A204.1 (cell line): Measurements from ENCODE around the gene RPL19.

ENCODE experiments used
- FAIRE-seq: peaks from 2 replicates; lab custom pipeline; 2012; peaks lifted over from hg19 to GRCh38; lab: Jason Lieb, UNC

The RPL19 gene

DNA sequence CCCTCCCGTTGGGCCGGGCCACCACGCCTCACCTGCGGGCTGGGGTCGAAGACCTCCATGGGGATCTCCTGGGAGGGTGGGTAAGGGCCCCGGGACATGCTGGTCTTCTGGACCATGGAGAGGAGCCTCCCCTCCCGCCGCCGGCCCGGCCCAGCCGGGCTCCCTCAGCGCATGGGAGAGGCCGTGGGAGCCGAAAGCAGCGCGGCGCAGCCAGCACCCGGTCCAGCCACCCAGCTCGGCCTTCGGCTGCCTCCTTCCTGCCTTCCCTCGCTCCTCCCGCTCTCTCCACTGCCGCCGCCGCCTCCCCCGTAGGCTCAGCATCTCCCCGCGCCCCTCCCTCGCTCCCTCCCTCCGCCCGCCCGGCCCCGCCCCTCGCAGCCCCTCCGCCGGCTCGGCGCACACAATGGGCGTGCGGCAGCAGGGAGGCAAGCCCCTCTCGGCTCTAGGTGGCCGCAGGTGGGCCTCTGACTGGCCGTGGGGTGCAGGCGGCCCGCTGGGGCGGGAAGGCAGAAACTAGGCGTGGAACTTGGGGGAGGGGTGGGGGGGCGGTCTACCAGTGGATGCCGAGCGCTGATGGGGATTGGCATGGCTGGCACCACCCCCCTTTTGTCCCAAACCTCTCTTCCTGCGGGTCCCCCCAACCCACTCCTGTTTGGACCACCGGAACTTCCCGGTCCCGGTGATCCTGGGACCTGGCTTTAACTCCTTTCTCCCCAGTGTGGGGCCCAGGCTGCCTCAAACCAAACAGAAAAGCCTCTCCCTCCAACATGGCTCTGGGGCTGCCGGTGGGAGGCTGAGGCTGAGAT lies 2.5 kb upstream of the RPL19 start, which contains the start of gene CACNB1:
Gene CACNB1, minus strand, starts transcription at position 290 of the 806 bp plus-strand sequence. Its CDS starts 174 bp downstream, at position 116.
- FAIRE-seq = no peak

DNA sequence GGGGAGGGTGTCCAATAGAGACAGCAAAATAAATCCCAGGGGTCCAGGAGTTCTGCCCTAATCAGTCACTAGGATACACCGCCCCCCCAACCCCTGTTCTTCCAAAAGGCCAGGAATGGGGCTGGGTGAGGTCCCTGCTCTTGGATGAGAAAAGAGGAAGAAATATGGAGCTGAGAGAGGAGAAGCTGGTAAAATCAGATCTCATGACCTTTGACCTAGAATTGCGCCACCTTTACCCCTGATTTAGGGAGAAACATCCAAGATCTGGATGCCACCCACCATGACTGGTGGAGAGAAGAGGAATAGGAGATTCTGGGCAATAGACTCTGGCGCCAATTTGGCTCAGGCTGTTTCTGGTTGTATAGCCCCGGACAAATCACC lies 1.9 kb upstream of the RPL19 start:
- FAIRE-seq = no peak

DNA sequence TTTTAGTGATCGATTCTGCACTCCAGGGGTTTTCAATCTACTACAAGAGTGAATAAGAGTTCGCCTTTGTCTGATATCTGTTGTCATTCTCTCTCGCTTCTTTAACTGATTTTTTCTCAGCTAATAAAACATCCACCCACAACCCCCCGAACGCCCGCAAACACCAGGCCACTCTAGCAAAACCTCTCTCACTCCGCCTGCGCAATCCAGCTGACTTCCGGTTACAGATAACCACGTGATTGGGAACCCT lies 338 bp upstream of the RPL19 start:
- FAIRE-seq = no peak

DNA sequence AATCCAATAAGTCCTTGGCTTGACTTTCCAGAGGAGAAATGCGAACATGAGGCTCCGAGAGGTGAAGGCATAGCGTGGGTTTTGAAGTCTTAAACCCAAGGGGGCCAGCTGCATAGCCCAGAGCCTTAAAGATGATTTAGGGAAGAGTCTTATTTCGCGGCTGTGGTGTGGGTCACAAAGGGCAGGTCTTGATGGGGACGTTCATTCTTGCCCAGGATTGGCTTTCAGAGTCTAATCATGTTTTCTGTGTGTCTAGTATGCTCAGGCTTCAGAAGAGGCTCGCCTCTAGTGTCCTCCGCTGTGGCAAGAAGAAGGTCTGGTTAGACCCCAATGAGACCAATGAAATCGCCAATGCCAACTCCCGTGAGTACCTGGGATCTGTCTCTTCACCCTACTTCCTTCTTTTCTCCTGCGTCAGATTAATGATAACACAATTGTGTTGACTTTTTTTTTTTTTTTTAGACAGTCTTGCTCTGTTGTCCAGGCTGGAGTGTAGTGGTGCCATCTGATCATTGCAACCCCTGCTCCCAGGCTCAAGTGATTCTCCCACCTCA lies 951 bp downstream of the RPL19 start:
- no peak for FAIRE-seq

DNA sequence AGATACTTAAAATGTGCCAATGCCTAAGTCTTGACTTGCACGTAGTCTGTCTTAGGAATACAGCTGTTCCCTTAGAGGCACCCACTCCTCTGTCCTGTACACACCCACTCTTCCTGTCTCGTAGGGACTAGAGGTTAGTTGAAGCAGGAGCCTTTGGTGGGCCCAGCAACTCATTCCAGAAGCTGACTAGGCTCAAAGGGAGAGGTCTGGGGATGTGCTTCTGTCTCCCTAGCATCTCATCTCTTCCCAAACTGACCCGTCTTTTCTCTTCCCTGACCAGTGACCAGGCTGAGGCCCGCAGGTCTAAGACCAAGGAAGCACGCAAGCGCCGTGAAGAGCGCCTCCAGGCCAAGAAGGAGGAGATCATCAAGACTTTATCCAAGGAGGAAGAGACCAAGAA lies 4.2 kb downstream of the RPL19 start:
- no peak for FAIRE-seq

DNA sequence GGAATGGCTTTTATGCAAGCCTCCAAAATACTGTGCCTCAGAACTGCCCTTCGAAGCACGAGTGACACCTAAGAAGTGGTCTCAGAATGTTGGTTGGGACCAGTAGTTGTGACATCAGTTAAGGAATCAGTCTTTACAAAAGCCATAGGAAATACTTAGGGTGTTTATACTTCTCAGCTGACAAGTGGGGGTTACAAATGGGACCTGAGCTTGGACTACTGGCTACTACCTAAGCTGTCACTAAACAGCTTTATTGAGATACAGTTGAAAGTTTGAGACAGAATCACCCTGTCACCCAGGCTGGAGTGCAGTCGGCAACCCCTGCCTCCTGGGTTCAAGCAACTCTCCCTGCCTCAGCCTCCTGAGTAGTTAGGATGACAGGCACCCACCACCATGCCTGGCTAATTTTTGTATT lies 5.0 kb downstream of the RPL19 start:
- no peak for FAIRE-seq

DNA sequence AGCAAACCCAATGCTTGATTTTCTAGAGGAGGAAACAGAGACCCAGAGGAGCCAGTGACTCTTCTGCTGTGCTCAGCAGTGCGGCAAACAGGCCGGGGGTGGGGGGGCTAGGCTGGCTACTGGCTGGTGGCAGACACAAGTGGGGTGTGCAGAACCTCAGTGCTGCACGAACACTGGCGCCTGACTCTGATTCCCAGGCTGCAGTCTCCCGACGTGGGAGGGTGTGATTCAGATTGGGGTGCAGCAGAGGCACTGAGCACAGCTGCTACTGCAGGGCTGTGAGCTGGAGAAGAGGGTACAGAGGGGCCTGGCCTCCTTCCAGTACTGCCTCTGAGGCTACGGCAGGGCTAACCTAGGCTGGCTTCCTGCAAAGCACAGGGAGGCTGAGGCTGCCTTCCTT lies 8.1 kb downstream of the RPL19 start:
- no peak for FAIRE-seq

DNA sequence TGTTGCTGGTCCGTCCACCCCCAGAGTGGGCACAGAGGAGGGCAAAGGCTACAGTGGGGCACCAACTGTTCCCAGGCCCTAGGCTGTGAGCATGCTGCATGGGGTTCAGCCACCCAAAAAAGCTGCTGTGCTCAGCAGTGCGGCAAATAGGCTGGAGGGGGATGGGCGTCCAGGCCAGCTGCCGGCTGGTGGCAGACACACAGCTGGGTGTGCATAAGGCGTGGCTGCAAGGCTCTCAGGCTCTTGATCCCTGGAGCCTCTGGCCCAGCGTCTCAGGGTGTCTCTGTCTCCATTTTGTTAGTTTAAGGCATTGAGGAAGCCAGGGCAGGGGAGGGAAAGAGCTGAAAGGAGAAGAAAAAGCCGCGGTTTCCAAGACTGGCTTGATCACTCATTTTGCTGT lies 8.8 kb downstream of the RPL19 start:
- FAIRE-seq = no peak

DNA sequence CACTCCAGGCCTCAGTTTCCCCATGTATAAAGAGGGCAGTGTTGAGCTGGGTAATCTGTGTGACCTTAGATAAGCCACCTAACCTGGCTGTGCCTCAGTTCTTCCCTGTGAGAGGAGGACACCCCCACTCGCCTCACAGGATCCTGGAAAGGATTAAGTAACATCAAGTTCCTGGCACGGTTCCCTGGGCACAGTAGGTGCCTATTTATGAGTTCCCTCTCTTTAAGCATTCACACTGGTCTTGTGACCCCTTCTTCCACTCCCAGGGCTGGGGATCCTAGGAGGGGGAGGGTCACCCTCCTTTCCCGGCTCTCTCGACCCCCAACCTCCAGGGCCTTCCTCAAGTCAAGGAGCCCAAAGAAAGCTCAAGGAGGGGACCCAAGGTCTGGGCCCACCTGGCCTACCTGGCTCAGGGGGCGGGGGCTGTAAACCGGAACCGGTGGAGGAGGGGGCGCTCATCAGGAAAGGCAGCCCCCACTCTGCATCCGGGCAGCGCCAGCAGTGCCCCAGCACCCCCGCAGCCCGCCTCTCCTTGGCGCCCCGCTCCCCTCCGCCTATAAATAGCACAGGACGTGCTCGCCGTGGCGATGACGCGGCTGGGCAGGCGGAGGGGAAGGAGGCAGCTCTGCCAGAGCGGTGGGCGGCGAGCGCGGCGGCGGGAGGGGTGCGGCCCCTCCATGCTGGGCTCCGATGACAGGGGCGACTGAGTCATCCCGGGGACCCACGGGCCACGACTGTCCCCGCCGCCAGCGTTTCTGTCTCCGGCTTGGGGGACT lies 9.4 kb downstream of the RPL19 start:
- FAIRE-seq = no peak

DNA sequence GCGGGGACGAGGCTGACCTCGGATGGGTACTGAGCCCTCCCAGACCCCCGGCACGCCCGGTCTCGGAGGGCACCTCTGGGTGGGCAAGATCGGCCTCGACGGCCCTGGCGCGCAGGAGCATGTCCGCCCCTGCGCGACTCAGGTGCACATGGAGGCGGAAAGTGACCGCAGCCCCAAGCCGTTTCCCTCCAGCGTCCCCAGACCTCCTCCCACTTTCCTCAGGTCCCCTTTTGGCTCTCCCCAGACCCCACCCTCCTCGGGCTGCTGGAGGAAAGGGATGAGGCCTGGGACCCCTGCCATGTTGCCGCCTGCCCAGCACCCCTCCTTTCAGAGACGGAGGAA lies 10.0 kb downstream of the RPL19 start:
- FAIRE-seq = no peak

DNA sequence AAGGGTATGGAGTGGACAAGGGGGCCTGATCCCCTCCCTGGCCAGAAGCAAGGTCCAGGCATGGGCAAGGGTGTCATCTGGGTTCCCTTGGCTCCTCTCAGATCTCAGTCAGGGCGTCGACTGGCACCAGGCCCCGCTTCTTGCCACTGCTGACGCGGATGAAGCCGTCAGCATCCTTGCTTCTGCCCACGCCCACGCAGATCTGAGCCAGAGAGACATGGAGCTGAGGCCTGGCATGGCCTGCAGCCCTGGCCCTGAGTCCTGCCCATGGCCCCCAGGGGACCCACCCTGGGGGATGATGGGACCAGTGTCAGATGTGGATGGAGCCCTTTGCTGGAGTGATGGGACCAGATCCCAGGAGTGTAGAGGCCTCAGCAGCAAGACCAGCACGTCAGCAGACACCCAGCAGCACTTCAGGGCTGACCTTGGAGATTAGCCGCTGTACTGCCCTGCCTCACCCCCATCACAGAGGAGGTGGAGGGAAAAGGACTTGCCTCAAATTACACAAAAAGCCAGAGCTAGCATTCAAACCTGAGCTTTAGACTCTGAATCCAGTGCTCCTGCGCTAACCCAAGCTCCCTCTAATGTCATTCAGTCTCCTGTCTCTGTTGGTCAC lies 12.2 kb downstream of the RPL19 start:
- FAIRE-seq = no peak

DNA sequence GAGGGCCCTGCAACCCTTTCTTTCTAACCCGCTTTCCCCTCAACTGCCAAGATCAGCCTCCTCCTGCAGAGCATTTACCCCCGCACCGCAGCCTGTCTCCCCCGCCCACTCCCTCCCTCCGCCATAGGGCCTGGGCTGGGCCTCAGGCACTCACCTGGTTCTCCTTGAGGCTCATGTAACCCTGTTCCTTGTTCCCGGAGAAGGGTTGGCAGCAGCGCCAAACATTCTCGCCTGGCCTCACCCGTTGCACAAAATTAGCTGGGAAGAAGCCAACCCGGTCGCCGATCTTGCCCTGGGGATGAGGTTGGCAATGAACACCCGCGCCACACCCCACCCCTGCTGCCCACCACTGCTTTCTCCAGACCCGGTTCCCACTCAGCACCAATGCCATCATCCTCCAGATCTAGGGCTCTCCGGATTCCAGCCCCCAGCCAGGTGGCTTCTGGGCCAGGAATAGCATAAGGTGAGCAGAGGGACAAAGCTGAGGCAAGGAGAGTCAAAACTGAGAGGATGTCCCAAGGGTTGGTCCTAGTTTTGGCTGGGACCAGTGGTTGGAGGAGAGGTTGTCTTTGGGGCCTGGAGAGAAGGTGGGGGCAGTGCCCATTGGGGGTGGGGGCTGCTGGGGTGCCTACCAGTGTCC lies 12.9 kb downstream of the RPL19 start:
- FAIRE-seq = no peak

DNA sequence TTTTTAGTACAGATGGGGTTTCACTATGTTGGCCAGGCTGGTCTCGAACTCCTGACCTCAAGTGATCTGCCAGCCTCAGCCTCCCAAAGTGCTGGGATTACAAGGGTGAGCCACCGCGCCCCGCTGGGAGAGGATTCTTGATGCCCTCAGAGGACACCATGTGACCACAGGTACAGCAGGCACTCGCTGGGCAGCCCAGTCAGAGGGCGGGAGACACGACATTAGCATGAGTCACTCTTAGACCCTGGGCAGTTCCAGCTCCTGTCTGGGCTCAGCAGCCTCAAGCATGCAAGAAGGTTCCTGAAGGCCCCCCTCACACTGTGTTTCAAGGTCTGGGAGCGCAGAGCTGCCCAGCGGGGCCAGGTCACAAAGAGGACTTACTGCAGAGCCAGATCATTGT lies 13.8 kb downstream of the RPL19 start:
- no peak for FAIRE-seq

DNA sequence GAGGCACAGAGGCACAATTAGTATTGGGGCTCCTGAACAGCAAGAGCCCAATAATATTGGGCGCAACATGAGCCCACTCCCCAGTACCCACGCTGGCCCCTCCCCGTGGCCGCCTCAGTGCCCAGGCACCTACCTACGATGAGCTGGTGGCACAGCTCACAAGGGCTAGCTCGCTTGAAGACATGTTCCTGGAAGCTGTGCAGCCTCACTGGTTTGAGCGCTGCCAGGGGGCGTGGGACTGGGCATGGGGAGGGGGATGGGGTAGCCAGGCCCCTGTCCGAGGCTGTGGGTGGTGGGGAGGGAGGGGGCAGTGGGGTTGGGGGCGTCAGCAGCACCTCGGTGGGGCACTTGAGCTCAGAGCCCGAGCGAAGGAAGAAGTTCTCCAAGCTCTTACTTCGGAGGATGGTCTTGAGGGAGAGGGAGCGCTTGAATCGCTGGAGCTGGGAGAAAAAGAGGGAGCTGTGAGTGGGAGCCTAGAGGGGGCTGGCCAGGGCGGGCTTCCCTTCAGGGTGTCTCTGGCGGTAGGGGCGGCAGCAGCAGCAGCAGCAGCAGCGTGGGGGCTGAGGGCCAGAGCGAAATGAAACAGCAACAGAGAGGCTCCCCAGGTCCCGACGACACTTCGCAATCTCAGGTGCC lies 17.8 kb downstream of the RPL19 start:
- no peak for FAIRE-seq

DNA sequence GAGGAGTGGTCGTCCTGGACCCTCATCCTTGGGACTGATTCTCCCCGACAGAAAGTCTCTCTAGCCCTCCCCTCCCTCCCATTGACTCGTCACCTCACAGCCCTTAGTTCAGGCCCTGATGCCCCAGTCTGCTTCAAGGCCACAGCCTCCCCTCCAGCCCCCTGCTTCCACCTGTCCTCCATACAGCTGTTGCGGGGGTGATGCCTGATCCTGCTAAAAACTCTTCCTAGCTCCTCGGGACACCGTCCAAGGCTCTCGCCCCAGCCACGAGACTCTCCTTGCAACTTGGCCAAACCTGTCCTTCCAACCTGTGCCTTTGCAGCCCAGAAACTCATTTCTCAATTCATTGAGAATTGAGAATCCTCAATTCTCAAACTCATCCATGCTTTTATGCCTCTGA lies 18.8 kb downstream of the RPL19 start:
- FAIRE-seq = no peak

DNA sequence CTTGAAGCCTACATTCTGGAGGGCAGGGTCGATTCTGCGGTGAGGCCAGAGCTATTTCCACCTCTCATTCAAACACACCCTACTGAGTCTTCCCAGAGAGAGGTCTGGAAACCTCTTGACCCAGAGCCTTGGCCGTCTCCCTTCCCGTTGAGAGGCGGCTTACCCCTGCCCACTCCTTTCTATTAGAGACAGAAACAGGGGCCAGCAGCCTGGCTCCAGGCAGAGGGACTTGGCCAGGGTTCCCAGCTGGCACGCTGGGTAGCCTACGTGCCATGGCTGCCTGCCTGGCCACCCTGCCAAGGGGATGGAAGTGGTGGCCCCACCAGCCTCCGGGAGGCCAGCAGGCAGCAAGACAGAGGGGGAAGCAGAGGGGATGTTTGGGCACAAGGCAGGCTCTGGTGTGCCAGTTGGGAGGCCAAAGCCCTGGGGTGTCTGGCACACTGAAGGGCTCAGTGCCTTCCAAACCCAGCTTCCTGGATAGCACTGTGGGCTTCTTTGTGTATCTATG lies 19.6 kb downstream of the RPL19 start:
- FAIRE-seq = no peak

DNA sequence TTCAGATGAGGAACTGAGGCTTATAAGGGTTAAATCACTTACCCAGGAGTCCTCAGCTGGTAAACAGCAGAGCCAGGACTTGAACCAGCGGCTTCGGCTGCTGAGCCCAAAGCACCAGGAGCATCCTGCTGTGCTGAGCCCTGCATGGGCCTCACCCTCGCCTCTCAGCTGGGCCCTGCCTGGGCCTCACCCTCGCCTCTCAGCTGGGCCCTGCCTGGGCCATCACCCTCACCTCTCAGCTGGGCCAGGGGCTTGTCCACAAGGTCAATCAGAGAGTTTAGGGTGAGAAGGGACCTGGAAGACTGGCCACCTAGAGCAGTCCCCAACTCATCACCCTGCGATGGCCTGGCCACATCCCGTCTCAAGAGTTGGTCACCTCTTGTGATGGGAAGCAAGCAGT lies 21.5 kb downstream of the RPL19 start:
- FAIRE-seq = no peak

DNA sequence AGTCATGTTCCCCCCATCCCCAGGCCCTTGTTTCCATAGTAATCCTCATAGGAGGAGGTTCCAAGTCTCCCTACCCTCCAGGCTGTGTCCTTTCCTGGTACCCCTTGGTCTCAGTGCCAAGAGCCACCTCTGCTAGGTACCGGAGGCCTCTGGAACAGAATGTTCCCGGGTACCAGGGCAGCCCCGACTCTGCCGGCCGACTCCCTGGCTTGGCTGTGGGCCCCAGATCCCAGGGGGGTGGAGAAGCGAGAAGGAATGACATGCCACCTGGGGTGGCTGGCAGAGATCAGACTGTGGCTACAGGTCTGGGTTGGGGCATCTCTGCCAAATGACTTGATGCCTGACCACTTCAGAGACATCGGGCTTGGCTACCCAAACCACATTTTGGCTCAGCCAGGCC lies 22.1 kb downstream of the RPL19 start:
- no peak for FAIRE-seq

DNA sequence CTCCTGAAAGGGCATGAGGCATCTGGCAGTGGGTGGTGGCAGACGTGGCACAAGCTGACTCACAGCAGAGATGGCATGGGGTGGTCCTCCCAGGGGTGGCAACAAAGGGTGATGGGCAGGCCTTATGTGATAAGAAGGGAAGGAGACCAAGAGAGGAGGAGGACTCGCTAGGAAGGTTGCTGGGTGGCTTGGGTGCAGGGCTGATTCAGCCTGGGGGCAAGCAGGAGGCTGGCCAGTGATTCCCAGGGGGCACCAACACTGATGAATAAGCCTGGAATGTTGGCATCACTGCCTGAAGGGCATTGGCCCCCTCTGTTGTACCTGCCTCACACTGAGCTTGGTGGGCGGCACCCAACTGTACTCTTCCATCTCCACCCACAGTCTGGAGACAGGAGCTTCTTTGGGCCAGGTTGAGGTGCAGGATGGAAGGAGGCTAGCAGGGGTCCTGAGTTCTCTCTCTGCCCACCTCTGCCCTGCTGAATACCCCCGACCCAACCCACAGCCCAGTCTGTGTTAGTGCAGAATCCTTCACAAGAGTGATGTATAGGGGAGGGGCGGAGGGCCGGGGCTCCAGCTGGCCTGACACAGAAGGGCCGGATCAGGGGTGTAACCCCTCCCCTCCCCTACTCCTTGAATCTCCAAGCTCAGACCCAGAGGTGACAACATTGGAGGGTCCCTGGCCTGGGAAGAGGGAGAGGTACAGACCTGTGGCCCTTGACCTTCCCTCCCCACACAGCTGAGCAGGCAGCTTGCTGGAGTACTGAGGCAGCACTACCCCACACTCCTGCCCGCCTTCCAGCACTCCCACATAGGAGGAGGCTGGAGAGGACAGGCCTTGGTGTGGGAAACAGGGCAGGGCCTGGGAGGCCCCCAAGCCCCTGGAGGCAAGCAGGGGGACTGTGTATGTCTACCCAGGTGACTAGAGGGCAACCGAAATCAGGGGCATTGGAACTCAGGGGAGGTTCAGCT lies 23.1 kb downstream of the RPL19 start:
- FAIRE-seq = no peak

DNA sequence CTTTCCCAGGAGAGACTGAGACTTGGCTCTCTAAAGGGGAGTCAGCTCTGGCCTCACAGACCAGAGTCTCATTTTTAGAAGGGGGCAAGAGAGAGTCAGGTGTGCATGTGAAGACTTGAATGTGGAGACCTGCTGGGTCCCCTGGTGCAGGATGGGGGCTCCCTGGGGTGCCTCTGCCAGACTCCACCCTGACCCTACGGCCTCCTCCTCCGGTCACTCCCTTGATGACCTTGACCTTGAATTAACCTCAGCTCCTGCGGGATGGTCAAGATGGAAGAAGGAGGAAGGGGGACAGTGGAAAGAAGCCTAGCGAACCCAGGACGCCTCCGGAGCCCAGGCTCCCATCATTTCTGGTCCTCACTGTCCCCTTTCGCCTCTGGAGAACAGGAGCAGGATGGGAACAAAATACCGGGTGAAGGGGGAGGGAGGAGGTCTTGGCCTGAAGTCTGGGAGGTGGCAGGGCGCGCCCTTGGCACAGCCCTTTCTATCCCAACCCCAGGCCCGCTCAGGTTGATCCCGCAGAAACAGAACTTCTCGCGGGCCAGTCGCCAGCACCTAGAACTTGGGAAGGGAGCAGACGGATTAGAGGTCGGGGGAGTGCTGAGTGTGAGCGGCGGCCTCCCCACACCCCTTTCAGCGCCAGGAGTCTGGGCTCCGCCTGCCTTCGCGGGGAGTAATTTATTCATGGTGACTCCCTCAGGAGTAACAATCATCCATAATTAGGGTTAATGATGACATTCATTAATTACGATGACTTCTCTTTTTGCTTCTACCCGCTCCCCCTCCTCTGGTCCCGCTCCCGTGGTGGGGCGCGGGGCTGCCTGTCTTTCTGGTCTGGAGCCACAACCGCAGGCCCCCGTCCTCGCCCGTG lies 24.1 kb downstream of the RPL19 start:
- FAIRE-seq = no peak
